SK-N-SH treated with all-trans-retinoic acid at 6 μM for 48 hours (cell line): ENCODE measurements around the gene RDH14.
A peak's percentile ranks its signal among the peaks of the same experiment; 100 is the strongest.

ENCODE experiments used
- ATAC-seq: fragments of 200-7000 bp; cut with Tn5 transposase; 3 replicates; pipeline ENCODE4 v1.9.1; 2020; ENCODE audit warnings: mild to moderate bottlenecking, moderate library complexity
- ARNTL ChIP-seq: fragments of 450-650 bp; formaldehyde crosslinking; IDR thresholded peaks from 2 replicates; pipeline ENCODE4 v1.5.0; 2020; ENCODE audit warnings: low read depth, mild to moderate bottlenecking, moderate library complexity, borderline replicate concordance
- BACH2 ChIP-seq: fragments of 250-450 bp; sonication (Bioruptor Pico); IDR thresholded peaks from 2 replicates; pipeline ENCODE4 v1.9.0; 2021; ENCODE audit warnings: mild to moderate bottlenecking, borderline replicate concordance
- CSDC2 ChIP-seq: fragments of 250-450 bp; sonication (Bioruptor Pico); IDR thresholded peaks from 2 replicates; pipeline ENCODE4 v1.5.0; 2020; ENCODE audit warnings: mild to moderate bottlenecking, moderate library complexity
- CSRNP3 ChIP-seq: fragments of 250-450 bp; sonication (Bioruptor Pico); IDR thresholded peaks from 2 replicates; pipeline ENCODE4 v1.5.1; 2021; ENCODE audit warnings: mild to moderate bottlenecking, moderate library complexity
- ESRRG ChIP-seq: fragments of 250-450 bp; sonication (Bioruptor Pico); IDR thresholded peaks from 2 replicates; pipeline ENCODE4 v1.6.1; 2021; ENCODE audit warnings: mild to moderate bottlenecking
- GLIS3 ChIP-seq: fragments of 250-450 bp; sonication (Bioruptor Pico); IDR thresholded peaks from 2 replicates; pipeline ENCODE4 v1.5.0; 2020; ENCODE audit warnings: mild to moderate bottlenecking, moderate library complexity
- ISL1 ChIP-seq: fragments of 250-450 bp; sonication (Bioruptor Pico); IDR thresholded peaks from 2 replicates; pipeline ENCODE4 v2.1.2; 2022; ENCODE audit warnings: mild to moderate bottlenecking, moderate library complexity
- OSR1 ChIP-seq: fragments of 250-450 bp; sonication (Bioruptor Pico); IDR thresholded peaks from 2 replicates; pipeline ENCODE4 v1.8.0; 2022; ENCODE audit warnings: moderate library complexity, mild to moderate bottlenecking, inconsistent platforms
- PATZ1 ChIP-seq: fragments of 250-450 bp; sonication (Bioruptor Pico); IDR thresholded peaks from 2 replicates; pipeline ENCODE4 v1.8.0; 2020; ENCODE audit warnings: mild to moderate bottlenecking, moderate library complexity, borderline replicate concordance
- PPARA ChIP-seq: fragments of 250-450 bp; sonication (Bioruptor Pico); IDR thresholded peaks from 2 replicates; pipeline ENCODE4 v1.5.0; 2020; ENCODE audit warnings: mild to moderate bottlenecking, borderline replicate concordance
- RARB ChIP-seq: fragments of 250-450 bp; sonication (Bioruptor Pico); IDR thresholded peaks from 2 replicates; pipeline ENCODE4 v1.8.0; 2021; ENCODE audit warnings: mild to moderate bottlenecking, moderate library complexity
- SNAI2 ChIP-seq: fragments of 250-450 bp; sonication (Bioruptor Pico); IDR thresholded peaks from 2 replicates; pipeline ENCODE4 v1.5.0; 2020; ENCODE audit warnings: mild to moderate bottlenecking, moderate library complexity
- TCF4 ChIP-seq: fragments of 250-450 bp; sonication (Bioruptor Pico); IDR thresholded peaks from 2 replicates; pipeline ENCODE4 v1.8.0; 2021; ENCODE audit warnings: mild to moderate bottlenecking, moderate library complexity, borderline replicate concordance
- TOX ChIP-seq: fragments of 250-450 bp; sonication (Bioruptor Pico); IDR thresholded peaks from 2 replicates; pipeline ENCODE4 v1.8.0; 2021; ENCODE audit warnings: mild to moderate bottlenecking, moderate library complexity, borderline replicate concordance
- TSHZ2 ChIP-seq: fragments of 250-450 bp; sonication (Bioruptor Pico); IDR thresholded peaks from 2 replicates; pipeline ENCODE4 v1.5.0; 2020; ENCODE audit warnings: mild to moderate bottlenecking, moderate library complexity
- ZC3H10 ChIP-seq: fragments of 250-450 bp; sonication (Bioruptor Pico); IDR thresholded peaks from 2 replicates; pipeline ENCODE4 v1.5.1; 2021; ENCODE audit warnings: mild to moderate bottlenecking, moderate library complexity
- ZFP3 ChIP-seq: fragments of 250-450 bp; sonication (Bioruptor Pico); IDR thresholded peaks from 2 replicates; pipeline ENCODE4 v1.5.0; 2020; ENCODE audit warnings: mild to moderate bottlenecking, moderate library complexity
- ZFP30 ChIP-seq: fragments of 450-650 bp; formaldehyde crosslinking; IDR thresholded peaks from 2 replicates; pipeline ENCODE4 v1.5.0; 2022; ENCODE audit warnings: mild to moderate bottlenecking, moderate library complexity
- ZNF565 ChIP-seq: fragments of 450-650 bp; formaldehyde crosslinking; conservative IDR thresholded peaks from 2 replicates; pipeline ENCODE4 v1.5.0; 2020; ENCODE audit warnings: low read depth, mild to moderate bottlenecking, moderate library complexity
- ZNF70 ChIP-seq: fragments of 450-650 bp; formaldehyde crosslinking; IDR thresholded peaks from 2 replicates; pipeline ENCODE4 v1.5.0; 2020; ENCODE audit warnings: mild to moderate bottlenecking, moderate library complexity

Gene RDH14

GRCh38 chr2:18583905-18584607 is 23.6 kb upstream of the RDH14 start:
- TF ChIP-seq ESRRG (CRISPR knock-in tag) (no peak), ISL1 (CRISPR knock-in tag) (no peak), BACH2 (CRISPR knock-in tag) (no peak), GLIS3 (no peak), TOX (CRISPR knock-in tag) (no peak)
- ATAC-seq: no peak

GRCh38 chr2:18580606-18581005 is 20.2 kb upstream of the RDH14 start:
- TF ChIP-seq TCF4 (peak; percentile 58; the same call in 1 of the 2 replicates), ZNF70 (peak; percentile 58), TOX (CRISPR knock-in tag) (no peak)
- TF ChIP-seq, all 23 proteins: peak for 2
- ATAC-seq: no peak

GRCh38 chr2:18578033-18578432 is 17.6 kb upstream of the RDH14 start:
- no peak for ATAC-seq
- TF ChIP-seq PPARA (CRISPR knock-in tag) (no peak), ZNF565 (CRISPR knock-in tag) (no peak), ESRRG (CRISPR knock-in tag) (no peak), RARB (CRISPR knock-in tag) (no peak), ISL1 (CRISPR knock-in tag) (no peak), BACH2 (CRISPR knock-in tag) (no peak), PATZ1 (CRISPR knock-in tag) (no peak), OSR1 (no peak), CSRNP3 (no peak), ZFP30 (CRISPR knock-in tag) (no peak)

DNA sequence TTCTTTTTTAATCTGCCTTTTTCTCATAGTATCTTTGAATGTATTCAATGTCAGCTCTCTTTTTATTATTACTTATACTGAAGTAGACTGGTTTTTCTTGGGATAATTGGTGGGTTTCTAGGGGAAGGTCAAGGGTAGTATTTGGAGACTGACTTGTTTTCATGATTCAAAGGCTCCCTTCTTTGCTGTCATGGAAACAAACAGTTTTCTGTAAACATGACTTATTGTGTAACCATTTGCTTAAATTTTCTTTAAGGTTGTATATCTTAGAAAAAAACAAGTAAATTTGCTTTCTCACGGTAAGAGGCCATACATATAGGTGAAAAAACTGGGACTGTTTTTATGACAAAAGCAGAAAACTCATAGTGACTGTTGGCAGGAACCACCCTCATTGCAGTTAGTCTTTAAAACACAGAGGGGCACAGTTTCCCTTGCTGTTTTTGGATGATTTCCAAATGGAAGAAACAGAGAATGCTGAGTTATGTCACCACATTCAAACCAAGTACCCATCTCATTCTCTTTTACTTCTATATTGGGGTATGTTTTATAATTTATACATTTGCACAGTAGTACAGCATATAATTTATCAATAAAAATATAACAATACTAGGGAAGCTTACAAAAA is 5.8 kb upstream of the RDH14 start:
- no peak for ATAC-seq
- TF ChIP-seq ZFP30 (CRISPR knock-in tag) (no peak), BACH2 (CRISPR knock-in tag) (no peak), RARB (CRISPR knock-in tag) (no peak), ZC3H10 (CRISPR knock-in tag) (no peak), ZNF70 (no peak), CSDC2 (CRISPR knock-in tag) (no peak), ESRRG (CRISPR knock-in tag) (no peak)

DNA sequence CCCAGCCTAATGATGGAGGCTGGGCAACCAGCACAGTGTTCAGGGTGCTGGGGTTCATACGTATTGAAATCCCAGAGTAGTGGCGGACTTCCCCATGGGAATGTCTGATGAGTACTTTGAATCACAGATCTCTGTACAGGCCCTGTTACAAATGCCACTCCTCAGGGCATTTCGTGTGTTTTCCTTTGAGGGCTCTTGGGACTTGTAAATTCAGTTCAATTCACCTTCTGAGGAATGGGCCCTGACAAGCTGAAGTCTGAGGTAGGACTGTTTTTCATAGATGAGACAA is 288 bp upstream of the RDH14 start:
- TF ChIP-seq BACH2 (CRISPR knock-in tag): no peak
- TF ChIP-seq OSR1: no peak
- no peak for TF ChIP-seq ZFP3
- TF ChIP-seq ARNTL: no peak
- TF ChIP-seq TOX (CRISPR knock-in tag): no peak
- TF ChIP-seq CSDC2 (CRISPR knock-in tag): no peak
- TF ChIP-seq TSHZ2 (CRISPR knock-in tag): no peak
- TF ChIP-seq ZFP30 (CRISPR knock-in tag): no peak
- TF ChIP-seq ZNF70: no peak
- no peak for TF ChIP-seq ESRRG (CRISPR knock-in tag)
- no peak for TF ChIP-seq PPARA (CRISPR knock-in tag)
- no peak for TF ChIP-seq RARB (CRISPR knock-in tag)
- TF ChIP-seq ZC3H10 (CRISPR knock-in tag): no peak
- TF ChIP-seq ISL1 (CRISPR knock-in tag): no peak
- no peak for TF ChIP-seq SNAI2 (CRISPR knock-in tag)
- TF ChIP-seq CSRNP3: no peak
- no peak for ATAC-seq
